Femur (tissue), 1 donor: Measurements from ENCODE around the gene HMGCS1.
"Not testable (repeated sequence)": the region's sequence is repeated elsewhere in the genome, so short reads cannot be mapped to it uniquely, and the experiment has no call there.

Source experiments
- DNase-seq: peaks from one replicate; pipeline ENCODE4 v3.0.0-alpha.2; 2017

The HMGCS1 gene

DNA sequence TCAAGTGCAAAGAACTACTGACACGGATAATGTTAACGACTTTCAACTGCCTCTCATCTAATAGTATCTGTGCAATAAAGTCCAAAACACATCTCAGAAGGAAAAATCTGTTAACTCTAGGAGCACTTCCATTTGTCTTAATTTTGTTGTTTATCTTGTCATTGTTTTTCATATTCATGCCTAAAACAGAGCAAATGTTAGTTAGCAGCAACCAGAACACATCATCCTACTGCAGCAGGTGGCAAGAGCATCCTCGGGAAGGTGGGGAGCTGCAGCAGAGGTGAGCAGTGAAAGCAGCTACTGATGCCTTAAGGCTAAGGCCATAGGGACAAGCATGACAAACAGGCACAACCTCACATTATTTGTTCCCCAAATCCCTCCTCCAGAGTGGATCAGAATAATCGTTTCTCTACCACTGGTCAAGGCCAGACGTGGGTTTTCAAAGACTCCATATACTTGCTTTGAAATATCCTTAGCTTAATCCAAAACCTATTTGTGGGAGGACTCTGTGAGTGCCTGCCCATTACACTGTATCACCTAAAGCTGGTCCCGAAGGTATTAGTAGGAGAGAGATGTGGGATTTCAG lies 1.0 kb downstream of the HMGCS1 start:
- DNase-seq = no peak

GRCh38 chr5:43309637-43310036 lies 3.6 kb downstream of the HMGCS1 start:
- no peak for DNase-seq

- DNase-seq = no peak
These were observed 4.1 kb downstream of the HMGCS1 start for GRCh38 chr5:43309122-43309521.

DNA sequence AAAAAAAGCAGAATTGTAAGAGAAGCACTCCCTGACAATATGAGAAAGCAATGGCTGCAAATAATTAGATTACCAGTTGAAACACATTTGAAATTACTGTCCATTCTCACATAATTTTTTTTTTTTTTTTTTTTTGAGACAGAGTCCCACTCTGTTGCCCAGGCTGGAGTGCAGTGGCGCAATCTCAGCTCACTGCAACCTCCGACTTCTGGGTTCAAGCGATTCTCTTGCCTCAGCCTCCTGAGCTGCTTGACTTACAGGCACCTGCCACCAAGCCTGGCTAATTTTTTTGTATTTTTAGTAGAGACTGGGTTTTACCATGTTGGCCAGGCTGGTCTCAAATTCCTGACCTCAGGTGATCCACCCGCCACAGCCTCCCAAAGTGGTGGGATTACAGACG lies 6.3 kb downstream of the HMGCS1 start:
- not testable (repeated sequence) for DNase-seq

GRCh38 chr5:43305948-43306565 lies 7.2 kb downstream of the HMGCS1 start:
- no peak for DNase-seq

DNA sequence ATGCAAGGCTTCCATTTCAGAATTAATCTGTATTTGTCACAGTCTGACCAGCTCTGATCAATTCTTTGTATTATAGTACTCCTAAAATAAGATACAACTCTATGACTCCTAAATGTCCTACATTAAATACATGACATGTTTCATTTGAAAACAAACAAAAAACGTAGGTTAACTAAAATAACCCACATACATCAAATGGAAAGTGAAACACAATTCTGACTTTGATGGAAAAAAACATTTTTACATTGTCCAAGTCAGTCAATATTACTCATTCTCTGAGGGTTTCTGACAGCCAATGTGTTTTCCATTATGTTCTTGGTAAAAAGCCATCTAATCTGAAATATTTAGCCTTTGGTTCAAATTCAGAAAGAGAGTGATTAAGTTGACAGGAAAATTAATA lies 8.7 kb downstream of the HMGCS1 start:
- no peak for DNase-seq

DNA sequence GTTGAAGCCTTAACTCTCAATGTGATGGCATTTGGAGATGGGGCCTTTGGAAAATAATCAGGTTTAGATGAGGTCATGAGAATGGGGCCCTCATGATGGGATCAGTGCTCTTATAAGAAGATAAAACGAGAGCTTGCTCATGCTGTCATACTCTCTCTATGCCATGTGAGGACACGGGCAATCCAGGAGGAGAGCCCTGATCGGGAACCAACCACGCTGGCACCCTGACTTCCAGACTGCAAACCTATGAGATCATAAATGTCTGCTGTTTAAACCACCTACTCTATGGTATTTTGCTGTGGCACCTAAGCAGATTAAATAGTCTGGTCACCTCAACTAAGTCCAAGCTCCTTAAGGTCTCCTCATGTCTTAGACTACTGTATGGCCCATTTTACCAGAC lies 10.0 kb downstream of the HMGCS1 start:
- no peak for DNase-seq

DNA sequence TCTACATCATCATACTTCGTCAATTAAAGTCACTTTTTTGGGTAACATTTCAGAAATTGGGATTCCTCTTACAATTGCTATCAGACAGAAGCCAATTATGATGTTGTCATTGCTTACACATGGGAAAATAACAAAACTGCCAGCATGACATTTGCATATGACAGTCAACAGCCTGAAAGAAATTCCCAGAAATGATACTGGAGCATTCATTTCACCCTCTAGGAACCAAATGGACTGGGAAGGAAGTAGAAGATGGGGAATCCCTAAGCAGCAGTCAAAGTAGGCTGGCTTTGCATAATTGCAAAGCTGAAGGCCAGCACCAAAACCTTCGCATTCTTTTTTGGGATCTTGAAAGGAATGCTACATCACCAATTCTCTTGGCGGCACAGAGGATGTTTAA lies 10.7 kb downstream of the HMGCS1 start:
- DNase-seq = no peak

- DNase-seq = no peak
These were observed 11.5 kb downstream of the HMGCS1 start for GRCh38 chr5:43301653-43302091.

- no peak for DNase-seq
These were observed 13.1 kb downstream of the HMGCS1 start for GRCh38 chr5:43300112-43300511.

- no peak for DNase-seq
These were observed 14.8 kb downstream of the HMGCS1 start for GRCh38 chr5:43298443-43298842.

- no peak for DNase-seq
These were observed 16.4 kb downstream of the HMGCS1 start for GRCh38 chr5:43296835-43297234.

DNA sequence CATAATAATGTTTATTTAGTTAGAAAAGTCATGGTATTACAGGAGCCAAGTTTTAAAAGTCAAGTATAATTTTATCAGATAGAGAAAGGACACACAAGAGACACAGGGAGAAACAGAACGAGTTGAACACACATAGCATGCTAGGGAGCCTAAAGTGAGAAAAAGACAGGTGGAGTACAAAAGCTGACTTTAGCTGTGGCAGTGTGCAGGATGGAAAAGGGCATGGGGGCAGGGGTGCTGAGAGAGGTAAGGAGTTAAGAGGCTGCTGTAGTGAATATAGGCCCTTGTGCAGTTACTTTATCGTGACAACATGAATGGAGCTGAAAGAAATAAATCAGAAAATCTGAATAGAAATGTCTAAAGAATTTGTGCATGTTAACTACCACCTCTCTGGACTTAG lies 18.0 kb downstream of the HMGCS1 start:
- no peak for DNase-seq

- no peak for DNase-seq
These were observed 19.0 kb downstream of the HMGCS1 start for GRCh38 chr5:43294226-43294625.

DNA sequence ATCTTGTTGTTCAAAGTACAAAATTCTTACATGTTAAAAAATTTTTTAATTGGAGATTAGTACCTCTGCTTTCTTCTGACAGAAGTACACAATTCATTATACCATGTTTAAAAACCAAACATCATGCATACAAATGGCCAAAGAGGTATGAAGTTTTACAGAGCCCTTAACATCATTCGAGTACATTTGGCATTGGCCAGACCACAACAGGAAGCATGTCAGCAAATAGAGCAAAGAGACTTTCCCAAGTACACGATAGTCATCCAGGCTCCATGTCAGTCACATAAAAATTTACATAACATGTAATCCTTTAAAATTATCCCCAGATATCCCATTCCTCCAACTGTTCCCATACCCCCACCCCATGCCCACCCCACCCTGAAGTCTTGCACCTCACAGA lies 22.5 kb downstream of the HMGCS1 start:
- no peak for DNase-seq

- DNase-seq = no peak
These were observed 24.9 kb downstream of the HMGCS1 start for GRCh38 chr5:43288269-43288831.

DNA sequence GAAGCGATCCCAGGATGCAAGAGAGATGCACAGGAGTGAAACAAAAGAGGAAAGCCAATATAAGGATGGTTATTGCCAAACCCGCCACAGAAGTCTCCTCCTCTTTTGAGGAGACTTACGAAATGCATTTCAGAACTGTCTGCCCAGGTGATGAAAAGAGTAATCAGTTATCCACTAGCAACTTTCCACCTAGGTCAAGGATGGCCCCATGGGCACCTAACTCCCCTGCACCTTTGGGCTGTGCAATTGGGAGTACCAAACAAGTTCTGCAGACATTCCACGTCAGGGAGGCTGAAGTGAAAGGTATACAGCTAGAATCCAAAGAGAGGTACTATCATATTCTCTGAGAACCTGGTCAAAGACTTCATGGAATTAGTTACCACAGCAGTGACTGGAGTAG lies 25.7 kb downstream of the HMGCS1 start:
- no peak for DNase-seq

DNA sequence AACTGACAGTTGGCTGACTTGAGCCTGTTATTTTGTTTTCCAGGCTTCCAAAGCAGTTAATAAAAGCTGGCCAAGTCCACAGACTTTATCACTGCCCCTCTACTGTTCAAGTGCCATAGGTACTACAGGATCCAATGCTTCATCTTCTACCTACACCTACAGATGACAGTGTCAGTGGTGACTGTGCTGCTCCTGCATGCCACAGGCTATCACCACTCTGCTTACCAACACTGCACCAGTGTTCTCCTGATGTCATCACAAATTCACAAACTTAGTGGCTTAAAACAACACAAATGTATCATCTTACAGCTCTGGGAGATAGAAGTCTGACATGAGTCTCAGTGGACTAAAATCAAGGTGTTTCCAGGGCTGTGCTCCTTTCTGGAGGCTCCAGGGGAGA lies 26.6 kb downstream of the HMGCS1 start:
- no peak for DNase-seq

DNA sequence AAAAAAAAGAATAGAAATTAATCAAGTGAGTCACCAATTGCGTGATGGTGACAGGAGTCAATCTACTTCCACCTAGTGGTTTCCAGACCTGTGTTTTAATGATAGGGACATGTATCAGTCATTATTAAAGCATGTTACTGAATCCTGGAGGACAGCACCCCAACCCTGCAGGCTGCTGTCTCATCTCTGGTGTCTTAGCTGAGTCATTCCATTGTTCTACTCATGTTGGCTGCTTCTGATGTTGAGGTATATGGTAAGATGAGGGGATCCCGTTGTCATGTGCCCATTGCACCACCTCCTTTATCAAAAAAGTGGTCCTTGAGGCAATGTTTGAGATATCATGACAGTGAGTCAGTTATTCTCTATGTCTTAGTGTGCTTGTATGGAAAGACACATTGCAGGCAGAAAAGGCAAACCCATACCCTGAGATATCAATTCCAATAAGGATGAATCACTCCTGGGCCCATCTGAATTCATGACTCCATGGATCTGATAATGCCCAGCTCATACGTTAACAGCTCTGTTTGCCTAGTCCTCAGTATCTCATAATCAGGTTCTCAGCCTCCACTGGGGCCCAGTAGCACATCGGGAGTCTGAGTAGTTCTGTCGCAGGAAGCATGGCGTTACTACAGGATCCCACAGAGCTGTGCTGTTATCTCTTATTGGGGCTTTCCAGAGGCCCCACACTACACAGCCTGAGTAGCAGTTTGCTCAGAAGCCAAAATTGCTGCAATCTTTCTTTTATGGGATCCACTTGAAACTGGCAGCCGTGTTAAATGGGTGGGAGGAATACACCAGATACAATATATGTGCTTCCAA lies 31.2 kb downstream of the HMGCS1 start:
- no peak for DNase-seq

DNA sequence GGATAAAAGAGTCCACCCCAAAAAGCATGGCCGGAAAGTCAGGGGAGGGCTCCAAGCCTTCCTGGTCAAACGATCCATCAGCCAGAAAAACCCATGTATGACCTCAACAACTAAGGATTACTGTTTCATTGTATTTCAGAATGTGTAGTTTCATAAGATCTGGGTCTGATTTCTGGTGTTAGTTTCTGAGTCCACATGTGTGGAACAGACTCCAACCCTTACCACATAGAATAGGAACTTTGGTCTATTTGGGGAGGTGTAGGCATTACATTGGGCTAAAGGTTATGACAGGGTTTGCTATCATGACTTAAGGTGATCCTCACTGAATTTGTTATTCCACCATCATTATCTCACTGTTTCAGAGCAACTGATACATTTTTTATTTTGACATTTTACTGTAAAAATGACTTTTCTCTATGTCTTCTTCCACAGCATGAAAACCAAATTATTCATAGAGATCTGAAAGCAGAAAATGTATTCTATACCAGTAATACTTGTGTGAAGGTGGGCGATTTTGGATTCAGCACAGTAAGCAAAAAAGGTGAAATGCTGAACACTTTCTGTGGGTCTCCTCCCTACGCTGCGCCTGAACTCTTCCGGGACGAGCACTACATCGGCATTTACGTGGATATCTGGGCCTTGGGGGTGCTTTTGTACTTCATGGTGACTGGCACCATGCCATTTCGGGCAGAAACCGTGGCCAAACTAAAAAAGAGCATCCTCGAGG lies 33.5 kb downstream of the HMGCS1 start:
- DNase-seq = no peak

GRCh38 chr5:43275391-43275790 lies 37.8 kb downstream of the HMGCS1 start:
- no peak for DNase-seq

DNA sequence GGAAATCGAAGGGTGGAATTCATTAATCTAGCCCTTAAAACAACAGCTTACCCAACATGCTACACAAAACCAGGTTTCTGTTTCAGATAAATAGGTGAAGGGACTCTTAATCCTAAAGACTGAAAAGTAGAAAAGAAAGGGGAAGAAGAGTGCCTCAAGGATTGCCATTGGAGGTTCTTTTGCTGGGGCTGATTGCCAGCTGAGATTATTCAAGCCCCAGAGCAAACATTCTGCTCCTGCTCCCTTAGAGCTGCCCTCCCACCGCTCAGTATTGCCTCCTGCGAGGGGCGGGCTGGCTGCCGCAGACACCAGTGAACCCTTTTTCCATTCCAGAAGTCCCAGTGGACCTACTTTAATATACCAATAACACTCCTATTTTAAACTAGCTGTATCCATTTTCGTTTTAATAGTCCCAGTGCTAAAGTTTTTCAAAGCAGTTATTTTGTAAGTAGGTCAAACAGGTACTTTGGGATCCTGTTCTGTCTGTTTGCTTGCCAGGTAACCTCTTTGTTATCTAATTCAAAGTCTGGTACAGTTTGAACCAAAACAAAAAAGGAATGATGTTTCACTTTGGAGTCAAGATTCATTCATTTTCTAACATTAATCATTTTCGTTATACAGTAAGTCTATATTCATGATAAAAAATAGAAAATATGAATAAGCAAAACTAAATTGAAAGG lies 38.6 kb downstream of the HMGCS1 start:
- DNase-seq = no peak

- DNase-seq = no peak
These were observed 39.7 kb downstream of the HMGCS1 start for GRCh38 chr5:43273552-43273951.
